Measurements from ENCODE around the gene TEX29.

- TF ChIP-seq CTCF (IDR thresholded peaks at IDR 0.05; ENCODE audit: insufficient read depth, low read length, poor library complexity, severe bottlenecking) (no peak), EZH2phosphoT487 (conservative IDR thresholded peaks at IDR 0.05; ENCODE audit: low read length) (no peak)
Observed at GRCh38 chr13:111387945-111388600, 67.6 kb downstream of the TEX29 start.

Measured in SU-DHL-6 (cell line).